Measurements from ENCODE around the gene SYT17.

The SYT17 gene

DNA sequence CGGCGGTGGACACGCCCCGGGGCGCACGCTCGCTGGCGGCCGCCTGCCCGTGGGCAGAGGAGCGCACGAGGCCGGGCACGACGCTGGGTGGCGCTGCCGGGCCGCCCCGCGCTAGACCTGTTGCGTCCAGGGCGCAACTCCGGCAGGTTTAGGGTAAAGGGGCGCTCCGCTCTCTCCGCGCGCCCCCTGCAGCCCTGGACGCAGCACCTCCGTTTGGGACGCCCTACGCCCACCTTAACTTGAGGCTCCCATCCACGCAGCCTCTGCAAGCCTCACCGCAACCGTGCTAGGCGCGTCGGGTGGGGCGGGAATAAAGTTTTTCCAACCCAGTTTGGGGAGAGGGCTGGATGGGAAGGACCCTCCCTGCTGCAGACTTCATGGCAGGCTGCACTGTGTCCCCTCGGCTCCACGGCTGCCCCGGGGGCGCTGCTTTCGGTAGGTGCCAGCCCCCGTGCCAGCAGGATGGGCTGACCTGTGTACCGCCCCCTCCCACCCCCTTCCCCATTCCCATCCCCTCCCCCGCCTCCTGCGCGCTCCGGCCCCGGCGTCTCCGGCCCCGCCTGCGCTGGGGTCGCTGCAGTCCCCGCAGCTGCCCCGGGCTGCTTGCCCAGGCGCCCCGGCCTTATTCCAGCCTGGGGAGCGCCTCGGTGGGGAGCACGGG, at the start of gene SYT17:
Gene SYT17, plus strand, starts transcription at position 531 of the 661 bp plus-strand sequence. CDS start 407 bp downstream, outside the sequence.
- peak; percentile 81 for DNase-seq

DNA sequence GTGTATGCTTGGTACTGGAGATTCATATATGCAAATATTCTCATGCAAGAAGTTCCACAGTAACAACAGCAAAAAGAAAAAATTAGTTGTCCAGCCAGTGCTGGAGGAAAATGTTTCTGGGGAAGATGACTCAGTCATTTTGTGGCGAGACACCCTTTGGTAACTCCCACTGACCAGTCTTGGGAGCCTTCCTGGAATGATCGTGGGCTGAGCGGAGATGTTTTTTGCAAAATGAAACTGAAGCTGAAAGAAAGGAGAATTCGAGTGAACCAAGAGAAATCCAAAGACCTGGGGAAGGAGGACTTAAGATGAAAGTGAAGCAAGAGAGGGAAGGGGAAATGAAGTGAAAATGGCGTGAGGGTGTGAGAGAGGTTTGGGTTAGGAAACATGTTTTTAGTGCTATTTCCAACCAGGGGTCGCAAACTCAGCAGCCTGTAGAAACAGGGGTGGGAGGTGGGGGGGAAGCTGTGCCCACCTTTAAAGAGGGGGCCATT, 49.1 kb upstream of the SYT17 start:
- no peak for DNase-seq

DNA sequence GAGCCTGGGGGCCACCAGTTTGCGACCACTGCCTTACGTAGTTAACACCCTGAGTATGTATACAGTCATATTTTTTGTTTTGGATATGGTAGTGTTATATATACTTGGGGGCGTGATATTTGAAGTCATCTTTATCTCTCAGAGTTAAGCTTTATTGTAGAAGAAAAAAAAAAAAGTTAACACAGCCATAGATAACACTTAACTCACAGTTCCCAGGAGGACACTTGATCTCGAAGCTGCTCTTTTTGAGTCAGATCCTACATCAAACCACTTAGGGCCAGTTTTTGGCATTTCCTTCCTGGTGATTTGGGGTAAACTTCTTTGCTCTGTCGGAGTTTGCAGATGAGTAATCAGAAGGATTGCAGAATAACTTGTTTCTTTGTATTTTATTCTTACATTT, 48.5 kb upstream of the SYT17 start:
- DNase-seq, result no peak

DNA sequence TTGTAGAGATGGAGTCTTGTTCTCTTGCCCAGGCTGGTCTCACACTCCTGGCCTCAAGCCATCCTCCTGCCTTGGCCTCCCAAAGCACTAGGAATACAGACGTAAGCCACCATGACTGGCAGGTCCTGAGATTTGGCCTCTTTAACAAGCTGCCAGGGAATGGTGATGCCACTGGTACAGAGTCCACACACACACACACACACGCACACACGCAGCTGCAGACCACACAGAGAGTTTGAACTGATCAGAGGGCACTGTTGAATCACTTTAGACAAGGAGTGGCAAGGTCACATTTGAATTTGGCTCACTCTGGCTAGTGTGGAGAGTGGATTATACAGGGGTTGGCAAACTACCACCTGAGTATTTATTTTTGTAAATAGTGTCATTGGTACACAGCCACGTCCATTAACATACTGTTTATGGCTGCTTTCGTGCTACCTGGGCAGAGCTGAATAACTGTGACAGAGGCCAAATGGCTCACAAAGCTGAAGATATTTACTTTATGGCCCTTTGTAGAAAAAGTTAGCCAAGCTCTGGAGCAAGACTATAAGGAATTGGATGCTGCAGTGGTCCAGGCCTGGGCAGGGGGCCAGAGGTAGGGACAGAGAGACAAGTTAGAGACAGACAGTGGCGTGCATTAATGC, 44.4 kb upstream of the SYT17 start:
- DNase-seq, result peak; percentile 30

DNA sequence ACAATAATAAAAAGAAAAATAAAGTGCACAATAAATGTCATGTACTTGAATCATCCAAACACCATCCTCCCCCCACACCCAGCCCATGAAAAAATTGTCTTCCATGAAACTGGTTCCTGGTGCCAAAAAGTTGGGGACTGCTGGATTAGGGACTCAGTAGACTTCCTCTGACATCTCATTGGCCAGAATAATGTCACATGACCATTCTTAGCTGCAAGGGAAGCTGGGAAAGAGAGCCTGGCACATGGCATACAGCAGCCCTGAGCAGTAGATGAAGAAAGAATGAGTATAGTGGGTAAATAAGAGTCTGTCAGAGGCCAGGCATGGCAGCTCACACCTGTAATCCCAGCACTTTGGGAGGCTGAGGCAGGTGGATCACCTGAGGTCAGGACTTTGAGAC, 41.7 kb upstream of the SYT17 start:
- no peak for DNase-seq

DNA sequence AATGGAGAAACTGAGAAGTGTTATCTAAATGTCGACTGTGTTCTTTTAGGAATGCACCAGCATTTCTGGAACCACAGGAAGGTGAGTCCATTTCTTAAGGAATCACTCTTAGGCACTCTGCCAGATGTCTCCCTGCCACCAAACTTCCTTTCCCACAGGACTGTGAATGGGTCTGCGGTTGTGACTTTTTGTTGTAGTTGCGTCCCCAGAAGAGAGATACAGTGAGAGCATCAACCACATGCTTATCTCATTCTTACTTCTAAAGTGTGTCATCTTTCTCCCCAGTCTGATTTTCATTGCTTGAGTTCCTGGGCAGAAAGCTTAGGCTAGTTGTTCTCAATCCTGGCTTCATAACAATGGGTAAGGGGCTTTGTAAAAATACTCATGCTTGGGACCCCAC, 40.8 kb upstream of the SYT17 start:
- no peak for DNase-seq

DNA sequence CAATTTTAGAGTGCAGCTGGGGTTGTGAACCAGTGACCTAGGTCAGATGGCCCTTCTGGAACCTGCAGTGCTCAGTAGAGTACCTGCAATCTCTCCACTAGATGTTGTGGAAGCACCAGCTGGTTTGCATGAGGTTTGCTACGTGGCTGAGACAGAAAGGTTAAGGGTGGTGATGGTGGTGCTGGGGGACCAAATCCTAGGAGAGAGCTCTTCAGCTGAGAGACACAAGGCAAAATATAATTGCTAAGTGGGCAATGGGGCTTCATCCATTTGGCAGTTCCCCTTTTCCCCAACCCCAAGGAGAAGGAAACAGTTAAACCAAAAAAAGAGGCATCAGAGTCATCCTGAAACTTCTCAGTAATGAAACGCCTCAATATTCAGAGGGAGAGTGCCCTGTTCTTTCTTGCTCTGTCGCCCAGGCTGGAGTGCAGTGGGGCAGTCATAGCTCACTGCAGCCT, 40.3 kb upstream of the SYT17 start:
- DNase-seq, result no peak

DNA sequence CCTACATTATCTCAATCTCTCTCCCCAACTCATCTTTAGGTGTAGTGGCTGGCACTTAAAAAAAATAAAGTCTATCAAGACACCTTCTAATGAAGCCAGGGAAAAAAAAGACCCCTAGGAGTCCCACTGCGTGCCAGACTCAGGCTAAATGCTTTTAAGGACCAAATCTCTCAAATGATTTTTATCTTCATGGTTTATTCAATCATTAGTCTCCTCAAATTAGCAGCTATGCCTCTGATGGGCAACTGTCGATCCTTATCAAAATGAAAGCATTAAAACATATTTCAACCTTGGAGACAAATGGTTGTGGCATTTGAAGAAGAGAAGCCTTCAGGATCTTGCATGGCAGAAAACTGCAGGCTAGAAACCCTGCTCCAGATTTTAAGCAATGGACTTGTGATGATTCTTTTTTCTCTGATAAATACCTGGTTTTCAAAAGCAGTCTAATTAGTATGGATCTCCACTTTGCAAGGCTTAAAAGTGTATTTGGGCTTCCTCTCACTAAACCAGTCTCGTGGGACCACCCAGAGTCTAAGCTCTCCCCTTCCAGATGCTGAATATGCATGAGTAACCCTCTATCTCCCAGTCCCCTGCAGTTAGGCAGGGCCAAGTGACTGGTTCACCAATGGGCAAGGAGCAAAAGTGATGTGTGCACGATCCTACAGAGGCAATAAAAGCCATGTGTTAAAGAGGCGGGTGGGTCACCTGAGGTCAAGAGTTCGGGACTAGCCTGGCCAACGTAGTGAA, 39.4 kb upstream of the SYT17 start:
- no peak for DNase-seq

DNA sequence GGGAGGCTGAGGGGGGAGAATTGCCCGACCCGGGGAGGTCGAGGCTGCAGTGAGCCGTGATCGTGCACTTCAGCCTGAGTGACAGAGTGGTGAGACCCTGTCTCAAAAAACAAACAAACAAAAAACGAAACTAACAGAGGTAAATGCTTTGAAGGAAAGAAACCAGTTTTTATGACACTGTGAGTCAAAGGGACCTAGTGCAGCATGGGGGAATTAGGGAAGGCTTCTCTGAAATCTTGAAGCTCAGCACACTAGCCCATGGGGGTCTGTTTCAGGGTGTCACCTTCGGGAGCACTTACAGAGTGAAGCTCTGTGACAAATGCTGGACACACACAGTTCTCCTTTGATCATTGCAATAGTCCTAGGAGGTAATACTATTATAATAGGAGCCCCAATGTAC, 37.7 kb upstream of the SYT17 start:
- no peak for DNase-seq

GRCh38 chr16:19130852-19131824, 36.9 kb upstream of the SYT17 start:
- DNase-seq, result no peak

GRCh38 chr16:19131825-19132218, 36.2 kb upstream of the SYT17 start:
- DNase-seq, result no peak

DNA sequence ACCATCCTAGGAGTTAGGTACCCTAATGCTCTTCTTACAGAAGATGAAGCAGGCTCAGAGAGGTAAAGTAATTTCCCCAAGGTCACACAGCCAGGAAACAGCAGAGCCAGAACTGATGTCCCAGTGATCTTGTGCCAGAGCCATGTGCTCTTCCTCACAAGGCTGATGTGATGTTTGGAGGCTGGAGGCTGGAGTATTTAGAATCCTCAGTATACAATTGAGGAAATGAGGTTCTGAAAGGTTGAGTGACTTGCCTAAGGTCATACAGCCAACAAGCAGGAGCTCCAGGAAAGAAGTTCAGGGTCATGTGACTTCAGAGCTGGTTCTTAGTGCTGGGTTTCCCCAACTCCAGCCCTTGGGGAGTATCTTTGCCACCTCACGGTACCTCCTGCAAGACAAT, 35.8 kb upstream of the SYT17 start:
- no peak for DNase-seq

DNA sequence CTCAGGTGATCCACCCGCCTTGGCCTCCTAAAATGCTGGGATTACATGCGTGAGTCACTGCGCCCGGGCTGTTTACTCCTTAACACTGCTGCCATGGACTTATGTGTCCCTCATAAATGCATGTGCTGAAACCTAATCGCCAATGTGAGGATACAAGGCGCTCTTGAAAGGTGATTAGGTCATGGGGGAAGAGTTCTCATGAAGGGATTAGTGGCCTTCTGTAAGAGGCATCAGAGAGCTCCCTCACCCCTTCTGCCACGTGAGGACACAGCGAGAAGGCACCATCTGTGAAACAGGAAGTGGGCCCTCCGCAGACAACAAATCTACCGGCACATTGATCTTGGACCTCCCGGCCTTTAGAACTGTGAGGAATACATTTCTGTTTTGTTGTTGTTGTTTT, 35.1 kb upstream of the SYT17 start:
- DNase-seq, result no peak

DNA sequence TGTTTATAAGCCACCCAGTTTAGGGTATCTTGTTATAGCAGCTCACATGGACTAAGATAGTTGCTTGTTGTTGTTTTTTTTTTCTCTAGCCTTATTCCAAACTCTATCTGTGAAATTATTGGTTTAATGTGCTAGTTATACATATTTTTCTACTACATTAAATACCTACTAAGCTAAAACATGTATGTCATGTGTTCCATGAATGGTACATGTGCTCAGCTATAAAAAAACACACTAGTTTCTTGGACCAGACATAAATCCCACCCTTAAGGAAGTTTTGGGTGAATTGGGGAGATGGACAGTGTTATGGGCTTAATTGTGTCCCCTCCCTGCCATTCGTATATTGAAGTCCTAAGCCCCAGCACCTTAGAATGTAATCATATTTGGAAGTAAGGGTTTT, 34.4 kb upstream of the SYT17 start:
- DNase-seq, result no peak

- no peak for DNase-seq
Measured at GRCh38 chr16:19135201-19135842, 32.7 kb upstream of the SYT17 start.

DNA sequence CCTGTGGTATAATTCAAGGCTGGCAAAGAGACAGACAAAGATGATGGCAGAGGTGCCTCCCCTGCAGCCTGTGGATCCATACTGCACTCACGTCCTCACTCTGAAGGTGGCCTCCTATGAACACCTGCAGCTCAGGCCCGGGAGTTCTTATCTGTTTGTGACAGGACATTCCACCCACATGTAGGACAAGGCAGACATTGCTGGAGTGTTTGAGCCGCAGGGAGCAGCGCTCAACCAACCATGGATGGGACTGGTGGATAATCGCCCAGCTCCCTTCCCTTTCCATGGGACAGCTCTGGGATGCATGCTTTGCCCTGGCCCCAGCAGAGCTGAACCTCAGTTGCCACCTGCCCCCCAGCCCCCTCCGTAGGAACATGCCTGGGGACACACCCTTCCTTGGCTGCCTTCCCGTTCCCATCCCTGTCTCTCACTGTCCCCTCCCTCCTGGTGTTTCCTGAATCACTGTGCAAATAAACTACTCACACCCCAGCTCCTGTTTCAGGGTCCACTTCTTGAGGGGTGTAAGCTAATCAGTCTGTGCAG, 32.1 kb upstream of the SYT17 start:
- peak; percentile 18 for DNase-seq

DNA sequence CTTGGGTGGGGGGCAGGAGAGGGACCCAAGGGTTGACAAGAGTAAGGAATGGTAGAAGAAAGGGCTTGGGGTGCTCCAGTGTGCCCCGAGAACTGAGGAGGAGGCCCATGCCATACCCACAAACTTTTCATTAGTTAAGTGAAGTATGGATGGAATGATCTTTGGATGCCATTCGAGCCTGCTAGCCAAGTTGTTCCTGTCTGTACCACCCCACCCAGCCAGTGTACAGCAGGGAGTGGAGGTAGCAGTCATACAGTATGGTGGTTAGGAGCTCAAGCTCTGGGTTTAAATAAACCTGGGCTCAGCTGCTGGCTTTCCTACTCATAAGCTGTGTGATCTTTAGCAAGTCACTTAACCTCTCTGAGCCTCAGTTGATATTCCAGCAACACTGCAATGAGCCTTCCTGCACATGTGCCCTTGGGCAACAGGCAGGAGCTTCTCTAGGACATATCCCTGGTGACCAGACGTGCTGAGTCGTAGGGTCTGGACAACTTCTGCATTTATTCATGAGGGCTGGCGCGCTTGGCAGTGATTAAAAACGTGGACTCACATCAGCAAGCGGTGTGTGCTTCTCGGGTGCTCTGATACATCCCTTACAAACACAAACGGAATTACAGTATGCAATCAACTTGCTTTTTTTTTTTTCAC, 31.4 kb upstream of the SYT17 start:
- DNase-seq, result no peak

DNA sequence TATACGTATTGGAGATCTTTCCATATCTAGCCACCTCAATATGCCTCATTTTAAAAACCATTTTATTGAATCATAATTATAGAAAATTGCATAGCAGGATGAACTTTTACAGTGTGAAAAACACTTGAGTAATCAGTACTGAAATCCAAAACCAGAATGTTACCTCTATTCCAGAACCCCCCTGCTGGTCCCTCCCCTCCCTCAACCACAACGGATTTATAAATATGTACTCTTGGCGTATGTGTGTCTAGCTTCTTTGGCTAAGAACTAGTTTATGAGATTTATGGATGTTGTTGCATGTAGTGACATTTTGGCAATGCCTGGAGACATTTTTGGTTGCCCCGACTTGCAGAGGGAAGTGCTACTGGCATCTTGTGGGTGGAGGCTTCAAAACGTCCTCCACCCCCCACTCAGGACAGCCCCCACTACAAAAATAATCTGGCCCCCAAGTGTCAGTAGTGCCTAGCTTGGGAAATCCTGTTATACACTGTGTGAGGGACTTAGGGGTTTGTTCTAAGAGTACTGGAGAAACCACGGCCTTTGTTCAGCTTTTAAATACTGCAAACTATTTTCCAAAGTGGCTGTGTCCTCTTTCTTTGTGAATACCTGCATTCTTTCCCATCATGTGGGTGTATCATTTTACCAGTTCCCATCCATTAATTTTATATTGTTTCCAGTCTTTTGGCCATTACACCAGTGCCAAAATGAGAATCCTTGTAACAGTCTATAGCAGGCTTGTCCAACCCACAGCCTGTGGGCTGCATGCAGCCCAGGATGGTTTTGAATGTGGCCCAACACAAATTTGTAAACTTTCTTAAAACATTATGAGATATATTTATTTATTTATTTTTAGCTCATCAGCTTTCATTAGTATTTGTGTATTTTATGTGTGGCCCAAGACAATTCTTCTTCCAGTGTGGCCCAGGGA, 30.6 kb upstream of the SYT17 start:
- DNase-seq, result no peak

GRCh38 chr16:19138601-19139000, 29.4 kb upstream of the SYT17 start:
- peak; percentile 40 for DNase-seq

DNA sequence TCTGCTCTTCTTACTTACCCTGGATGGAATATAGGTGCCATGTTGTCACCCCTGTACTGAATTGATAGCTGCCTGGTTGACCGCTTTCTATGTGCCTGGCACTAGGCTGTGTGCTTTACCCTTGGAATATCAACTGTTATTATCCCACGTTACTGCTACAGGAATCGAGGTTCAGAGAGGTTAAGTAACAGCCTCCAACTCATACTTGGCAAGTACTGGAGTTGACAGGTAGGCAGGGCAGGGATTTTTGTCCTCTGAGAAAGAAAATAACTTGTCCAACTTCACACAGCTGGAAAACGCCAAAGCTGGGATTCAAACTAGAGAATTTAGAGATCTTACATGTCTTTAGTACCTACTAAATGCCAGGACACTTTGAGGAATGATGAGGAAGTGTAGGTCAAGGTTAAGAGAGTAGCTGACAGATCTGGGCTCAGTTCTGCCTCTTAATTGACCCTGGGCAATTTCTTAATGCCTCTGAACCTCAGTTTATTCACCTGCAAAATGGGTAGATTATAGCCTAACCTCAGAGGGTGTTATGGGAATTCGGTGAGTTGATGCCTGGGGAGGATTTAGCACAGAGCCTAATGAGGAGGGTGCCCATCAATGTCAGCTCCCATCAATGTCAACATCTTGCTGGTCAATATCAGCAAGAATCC, 28.5 kb upstream of the SYT17 start:
- no peak for DNase-seq
